ENCODE results near the gene CLRN3.

DNA sequence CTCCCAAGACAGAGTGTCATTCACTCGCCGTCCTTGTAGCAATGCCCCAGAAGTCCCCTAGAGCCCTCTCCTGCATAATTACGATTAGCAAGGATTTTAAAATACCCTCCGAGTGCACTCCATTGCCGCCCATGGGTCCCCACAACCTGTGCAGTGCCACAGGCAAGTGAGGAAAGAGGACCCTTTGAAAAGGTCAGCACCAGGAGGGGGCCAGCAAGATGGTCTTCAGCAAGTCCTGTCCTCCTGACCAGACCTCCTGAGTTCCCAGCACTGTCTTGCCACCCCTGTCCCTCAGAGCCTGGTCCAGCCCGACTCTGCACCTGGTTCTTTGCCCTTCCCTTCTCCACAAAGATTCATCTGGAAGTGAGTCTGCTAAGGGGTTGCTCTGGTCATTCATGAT is 32.1 kb downstream of the CLRN3 start:
- TF ChIP-seq, protein P1, sequence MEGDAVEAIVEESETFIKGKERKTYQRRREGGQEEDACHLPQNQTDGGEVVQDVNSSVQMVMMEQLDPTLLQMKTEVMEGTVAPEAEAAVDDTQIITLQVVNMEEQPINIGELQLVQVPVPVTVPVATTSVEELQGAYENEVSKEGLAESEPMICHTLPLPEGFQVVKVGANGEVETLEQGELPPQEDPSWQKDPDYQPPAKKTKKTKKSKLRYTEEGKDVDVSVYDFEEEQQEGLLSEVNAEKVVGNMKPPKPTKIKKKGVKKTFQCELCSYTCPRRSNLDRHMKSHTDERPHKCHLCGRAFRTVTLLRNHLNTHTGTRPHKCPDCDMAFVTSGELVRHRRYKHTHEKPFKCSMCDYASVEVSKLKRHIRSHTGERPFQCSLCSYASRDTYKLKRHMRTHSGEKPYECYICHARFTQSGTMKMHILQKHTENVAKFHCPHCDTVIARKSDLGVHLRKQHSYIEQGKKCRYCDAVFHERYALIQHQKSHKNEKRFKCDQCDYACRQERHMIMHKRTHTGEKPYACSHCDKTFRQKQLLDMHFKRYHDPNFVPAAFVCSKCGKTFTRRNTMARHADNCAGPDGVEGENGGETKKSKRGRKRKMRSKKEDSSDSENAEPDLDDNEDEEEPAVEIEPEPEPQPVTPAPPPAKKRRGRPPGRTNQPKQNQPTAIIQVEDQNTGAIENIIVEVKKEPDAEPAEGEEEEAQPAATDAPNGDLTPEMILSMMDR (IDR thresholded peaks at IDR 0.05): no peak
- TF ChIP-seq POLR2A (IDR thresholded peaks at IDR 0.05): no peak
